IMR-90 (cell line): Measurements from ENCODE around the gene FBXW11. TPM values are rescaled to one million over a fixed set of nuclear protein-coding genes. Genes with fewer than 3 reads are reported as not detected.

Experiments
- ATAC-seq: fragments of 200-7000 bp; cut with Tn5 transposase; 2 replicates; pipeline ENCODE4 v1.9.1; 2020; ENCODE audit warnings: low read depth, mild to moderate bottlenecking, moderate library complexity
- BruUV-seq: library from RNA; stranded (reverse); fragments of 400-500 nt; replicated peaks from 2 replicates; lab custom pipeline; 2021; lab: Mats Ljungman, UMichigan
- CTCF ChIA-PET: fragments of 300-600 bp; formaldehyde crosslinking; extraction: SDS; loops from one replicate; lab custom pipeline; 2021; ENCODE audit warnings: antibody characterized with exemption; lab: Yijun Ruan, JAX
- POLR2A ChIA-PET: fragments of 300-600 bp; sonication (Branson Sonifier 250); formaldehyde crosslinking; loops from one replicate; lab custom pipeline; 2022; ENCODE audit warnings: antibody characterized with exemption; ENCODE audit not compliant: unreplicated experiment; lab: Charles Lee
- DNase-seq: peaks from one replicate; pipeline ENCODE4 v3.0.0; 2013
- H2AFZ ChIP-seq: replicated peaks from 2 replicates; pipeline ENCODE3; 2013; ENCODE audit warnings: low read length, mild to moderate bottlenecking; ENCODE audit not compliant: poor library complexity
- H2AK5ac ChIP-seq: 2 replicates; pipeline ENCODE4 v1.6.1; 2013; ENCODE audit warnings: low read depth, low read length, inconsistent platforms
- H2AK9ac ChIP-seq: replicated peaks from 2 replicates; pipeline ENCODE3; 2013; ENCODE audit warnings: mild to moderate bottlenecking, low read depth, low read length, moderate library complexity; ENCODE audit not compliant: poor library complexity
- H2BK120ac ChIP-seq: 2 replicates; pipeline ENCODE4 v1.6.1; 2013; ENCODE audit warnings: low read depth, low read length, inconsistent platforms
- H2BK15ac ChIP-seq: 3 replicates; pipeline ENCODE4 v1.6.1; 2013; ENCODE audit warnings: low read depth, low read length, inconsistent platforms
- H2BK20ac ChIP-seq: 2 replicates; pipeline ENCODE4 v1.6.1; 2013; ENCODE audit warnings: low read depth, mild to moderate bottlenecking, inconsistent platforms, low read length, moderate library complexity
- H2BK5ac ChIP-seq: 2 replicates; pipeline ENCODE4 v1.6.1; 2013; ENCODE audit warnings: mild to moderate bottlenecking, low read depth, low read length, inconsistent platforms; ENCODE audit not compliant: poor library complexity, severe bottlenecking
- H3K14ac ChIP-seq: replicated peaks from 2 replicates; pipeline ENCODE4 v1.6.1; 2013; ENCODE audit warnings: low read depth, low read length, inconsistent platforms
- H3K18ac ChIP-seq: 2 replicates; pipeline ENCODE4 v1.6.1; 2013; ENCODE audit warnings: low read depth, low read length, control low read depth
- H3K23ac ChIP-seq: 2 replicates; pipeline ENCODE4 v1.6.1; 2013; ENCODE audit warnings: low read depth, low read length, inconsistent platforms
- H3K27ac ChIP-seq: 2 replicates; pipeline ENCODE4 v1.5.1; 2013; ENCODE audit warnings: mild to moderate bottlenecking, control low read depth, low read length; ENCODE audit not compliant: insufficient read depth
- H3K27me3 ChIP-seq: 2 replicates; pipeline ENCODE4 v1.6.1; 2013; ENCODE audit warnings: low read length; ENCODE audit not compliant: control insufficient read depth, insufficient read depth
- H3K36me3 ChIP-seq: 2 replicates; pipeline ENCODE4 v1.6.1; 2013; ENCODE audit warnings: low read length, mixed read lengths; ENCODE audit not compliant: control insufficient read depth, insufficient read depth
- H3K4ac ChIP-seq: 2 replicates; pipeline ENCODE4 v1.6.1; 2013; ENCODE audit warnings: low read depth, low read length, inconsistent platforms
- H3K4me1 ChIP-seq: 2 replicates; pipeline ENCODE4 v1.6.1; 2013; ENCODE audit warnings: low read length, mixed read lengths; ENCODE audit not compliant: control insufficient read depth, insufficient read depth
- H3K4me2 ChIP-seq: 2 replicates; pipeline ENCODE4 v1.6.1; 2013; ENCODE audit warnings: low read depth, mild to moderate bottlenecking, control low read depth, low read length, moderate library complexity
- H3K4me3 ChIP-seq: 2 replicates; pipeline ENCODE4 v1.5.1; 2013; ENCODE audit warnings: low read depth, mild to moderate bottlenecking, control low read depth, low read length, moderate library complexity; ENCODE audit not compliant: insufficient read depth
- H3K56ac ChIP-seq: 2 replicates; pipeline ENCODE4 v1.6.1; 2013; ENCODE audit warnings: low read length, inconsistent platforms; ENCODE audit not compliant: insufficient read depth; ENCODE audit errors: extremely low read depth
- H3K79me1 ChIP-seq, 2 experiments: 2 replicates each; pipeline ENCODE4 v1.6.1; 2013; ENCODE audit warnings: low read length in 2 of 2, inconsistent platforms in 1 of 2, low read depth in 1 of 2
- H3K9ac ChIP-seq: 2 replicates; pipeline ENCODE4 v1.6.1; 2013; ENCODE audit warnings: low read depth, low read length, control low read depth
- H3K9me1 ChIP-seq: 2 replicates; pipeline ENCODE4 v1.6.1; 2013; ENCODE audit warnings: low read length, inconsistent platforms; ENCODE audit not compliant: insufficient read depth
- H3K9me3 ChIP-seq: 2 replicates; pipeline ENCODE4 v1.6.1; 2013; ENCODE audit warnings: low read length; ENCODE audit not compliant: control insufficient read depth, insufficient read depth
- H4K20me1 ChIP-seq: 2 replicates; pipeline ENCODE4 v1.6.1; 2013; ENCODE audit warnings: low read length, inconsistent platforms; ENCODE audit not compliant: insufficient read depth
- H4K5ac ChIP-seq: 2 replicates; pipeline ENCODE4 v1.6.1; 2013; ENCODE audit warnings: mild to moderate bottlenecking, low read depth, low read length, control low read depth
- H4K8ac ChIP-seq, 2 experiments: 2 replicates each; pipeline ENCODE4 v1.6.1; 2013; ENCODE audit warnings: low read depth in 2 of 2, low read length in 2 of 2, control low read depth in 1 of 2, inconsistent platforms in 1 of 2
- H4K91ac ChIP-seq: 2 replicates; pipeline ENCODE4 v1.6.1; 2013; ENCODE audit warnings: low read depth, low read length, inconsistent platforms; ENCODE audit not compliant: insufficient read depth
- BHLHE40 ChIP-seq: fragments of 150-350 bp; IDR thresholded peaks from 2 replicates; pipeline ENCODE4 v1.6.1; 2016; ENCODE audit warnings: mild to moderate bottlenecking, low read depth, low read length
- CHD1 ChIP-seq: IDR thresholded peaks from 2 replicates; pipeline ENCODE4 v1.6.1; 2012; ENCODE audit warnings: low read depth, low read length, improper control_type of control experiment
- MXI1 ChIP-seq: IDR thresholded peaks from 2 replicates; pipeline ENCODE4 v1.6.1; 2012; ENCODE audit warnings: low read depth, mild to moderate bottlenecking, low read length, moderate library complexity, borderline replicate concordance
- POLR2A ChIP-seq: IDR thresholded peaks from 2 replicates; pipeline ENCODE4 v1.6.1; 2012; ENCODE audit warnings: mild to moderate bottlenecking, low read depth, low read length
- RAD21 ChIP-seq: IDR thresholded peaks from 2 replicates; pipeline ENCODE4 v1.6.1; 2012; ENCODE audit warnings: low read length, improper control_type of control experiment
- RCOR1 ChIP-seq: IDR thresholded peaks from 2 replicates; pipeline ENCODE4 v1.6.1; 2012; ENCODE audit warnings: mild to moderate bottlenecking, low read length, improper control_type of control experiment; ENCODE audit not compliant: insufficient replicate concordance
- WGBS, 2 experiments: methylation state at CpG; one replicate each; pipeline versions ENCODE4 v1.1.5 to v1.1.7; 2013; ENCODE audit warnings: missing lambda C conversion rate in 2 of 2; ENCODE audit not compliant: insufficient read length in 1 of 2; ENCODE audit errors: extremely low coverage in 2 of 2; 5-methylcytosine and 5-hydroxymethylcytosine counted together
- dilution Hi-C: fragments of 300-500 bp; cut with HindIII; formaldehyde crosslinking; loops from one replicate; pipeline ENCODE4 v1.14.3; 2018; ENCODE audit warnings: low sequenced_read_pairs; ENCODE audit not compliant: unreplicated experiment
- in situ Hi-C: fragments of 300-500 bp; cut with MboI; formaldehyde crosslinking; loops from 3 replicates; pipeline ENCODE4 v1.14.3; 2019; ENCODE audit warnings: low sequenced_read_pairs, inconsistent platforms, mixed read lengths
- intact Hi-C: fragments of 100-400 bp; cut with micrococcal nuclease; formaldehyde crosslinking; loops from 2 replicates; pipeline ENCODE4 v1.10.0; 2022
- polyA plus RNA-seq, 3 experiments: library from polyadenylated mRNA; depleted of rRNA; stranded (reverse); fragments of >200 nt; gene quantifications; 2 replicates each; pipeline ENCODE4 v1.2.3, GENCODE V29; 2012; ENCODE audit warnings: low replicate concordance in 1 of 3
- total RNA-seq: library from RNA; depleted of rRNA; stranded (reverse); fragments of >200 nt; gene quantifications from 2 replicates; pipeline ENCODE4 v1.2.3, GENCODE V29; 2012
- TF ChIP-seq, protein P1 (sequence below): fragments of 150-350 bp; IDR thresholded peaks from 2 replicates; pipeline ENCODE4 v1.6.1; 2017; ENCODE audit warnings: mild to moderate bottlenecking, antibody characterized with exemption, low read length, low read depth

FBXW11 gene
- total and polyA plus RNA-seq, 2 of the 4 experiments (the other 2 are of a cell fraction), result 34.3 to 97.1 TPM

GRCh38 chr5:171986772-171987171 lies 19.7 kb downstream of the FBXW11 start:
- Histone ChIP-seq H3K4ac (no peak overlapping the region), H3K79me1 (peaks cover 26 to 81% of the 10 kb centered on the region in 2 experiments), H2AFZ (no peak overlapping the region), H2AK5ac (no peak overlapping the region), H3K4me3 (no peak overlapping the region), H2BK120ac (no peak overlapping the region), H3K9me1 (peaks cover 22% of the 10 kb centered on the region), H4K8ac (no peak overlapping the region), H3K9ac (no peak overlapping the region), H3K27ac (no peak overlapping the region), H2BK20ac (no peak overlapping the region), H2BK5ac (no peak overlapping the region), H3K56ac (no peak overlapping the region), H2AK9ac (no peak overlapping the region), H3K23ac (no peak overlapping the region), H4K5ac (no peak overlapping the region), H3K4me1 (peaks cover 8% of the 10 kb centered on the region), H3K4me2 (no peak overlapping the region), H3K14ac (no peak overlapping the region), H3K36me3 (no peaks in the 10 kb centered on the region), H4K91ac (no peak overlapping the region), H3K9me3 (no peaks in the 10 kb centered on the region), H3K18ac (no peak overlapping the region), H4K20me1 (peaks cover 77% of the 10 kb centered on the region), H3K27me3 (no peaks in the 10 kb centered on the region), H2BK15ac (no peak overlapping the region)
- in situ Hi-C loops, result no loop called here
- no peak for DNase-seq
- CTCF ChIA-PET, result interaction anchor here (0.6 kb wide), 1 partner anchor 573 kb away, joined by 4 read pairs; no protein-coding TSS in a partner anchor
- TF ChIP-seq, protein P1, sequence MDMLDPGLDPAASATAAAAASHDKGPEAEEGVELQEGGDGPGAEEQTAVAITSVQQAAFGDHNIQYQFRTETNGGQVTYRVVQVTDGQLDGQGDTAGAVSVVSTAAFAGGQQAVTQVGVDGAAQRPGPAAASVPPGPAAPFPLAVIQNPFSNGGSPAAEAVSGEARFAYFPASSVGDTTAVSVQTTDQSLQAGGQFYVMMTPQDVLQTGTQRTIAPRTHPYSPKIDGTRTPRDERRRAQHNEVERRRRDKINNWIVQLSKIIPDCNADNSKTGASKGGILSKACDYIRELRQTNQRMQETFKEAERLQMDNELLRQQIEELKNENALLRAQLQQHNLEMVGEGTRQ, result no peak
- no peak for TF ChIP-seq POLR2A
- TF ChIP-seq RAD21, result no peak
- no peak for TF ChIP-seq BHLHE40
- TF ChIP-seq RCOR1, result no peak
- no peak for TF ChIP-seq CHD1
- TF ChIP-seq MXI1, result no peak
- BruUV-seq, result no TSS peak
- no CpG with 5 or more reads among the region's 4 CpGs for WGBS, 2 experiments
- intact Hi-C loops, result no loop called here
- POLR2A ChIA-PET, result no interaction called here
- dilution Hi-C loops, result no loop called here
- ATAC-seq, result no peak
